GM12878 (cell line): ENCODE measurements around the gene WNK2. TPM values are rescaled to one million over a fixed set of nuclear protein-coding genes. Genes with fewer than 3 reads are reported as not detected.

Source experiments
- ATAC-seq: fragments of 200-7000 bp; cut with Tn5 transposase; 3 replicates; pipeline ENCODE4 v1.9.1; 2020; ENCODE audit warnings: mild to moderate bottlenecking, moderate library complexity
- BruUV-seq: library from RNA; stranded (reverse); fragments of 400-500 nt; replicated peaks from 2 replicates; lab custom pipeline; 2021; lab: Mats Ljungman, UMichigan
- CTCF ChIA-PET: fragments of 300-600 bp; sonication (Branson Sonifier 250); formaldehyde crosslinking; extraction: SDS; loops from one replicate; lab custom pipeline; 2021; ENCODE audit warnings: inconsistent platforms; lab: Yijun Ruan, JAX
- POLR2A ChIA-PET: fragments of 350-600 bp; formaldehyde crosslinking; extraction: SDS; loops from one replicate; lab custom pipeline; 2021; ENCODE audit warnings: inconsistent platforms; lab: Charles Lee
- RAD21 ChIA-PET: fragments of 300-600 bp; sonication (Branson Sonifier 250); formaldehyde crosslinking; loops from one replicate; lab custom pipeline; 2023; ENCODE audit warnings: antibody characterized with exemption; ENCODE audit not compliant: unreplicated experiment; lab: Charles Lee
- SMC1A ChIA-PET: fragments of 300-600 bp; sonication (Branson Sonifier 250); formaldehyde crosslinking; loops from one replicate; lab custom pipeline; 2023; ENCODE audit not compliant: unreplicated experiment, uncharacterized antibody; lab: Charles Lee
- DNase-seq: peaks from one replicate; pipeline ENCODE4 v3.0.0-alpha.2; 2011; ENCODE audit warnings: low read depth, low spot score
- FAIRE-seq: peaks from 3 replicates; lab custom pipeline; 2011; peaks lifted over from hg19 to GRCh38; lab: Jason Lieb, UNC
- H2AFZ ChIP-seq: 2 replicates; pipeline ENCODE4 v1.6.0; 2011; ENCODE audit warnings: low read depth, low read length, control low read depth; ENCODE audit not compliant: control insufficient read depth
- H3K27ac ChIP-seq: 2 replicates; pipeline ENCODE4 v1.5.1; 2011; ENCODE audit warnings: control low read depth; ENCODE audit not compliant: control insufficient read depth, insufficient read depth
- H3K27me3 ChIP-seq, 2 experiments: replicated peaks in 1 of 2; 2 replicates each; pipeline versions ENCODE4 v1.6.0 to v1.6.1; 2011; ENCODE audit warnings: low read length in 1 of 2; ENCODE audit not compliant: control insufficient read depth in 2 of 2, insufficient read depth in 2 of 2
- H3K36me3 ChIP-seq, 2 experiments: 2 replicates each; pipeline ENCODE4 v1.5.1; 2011; ENCODE audit warnings: low read length in 1 of 2; ENCODE audit not compliant: control insufficient read depth in 2 of 2, insufficient read depth in 2 of 2
- H3K4me1 ChIP-seq: 2 replicates; pipeline ENCODE4 v1.6.1; 2011; ENCODE audit warnings: mild to moderate bottlenecking, low read length, moderate library complexity, mixed read lengths; ENCODE audit not compliant: control insufficient read depth, insufficient read depth
- H3K4me2 ChIP-seq: 2 replicates; pipeline ENCODE4 v1.6.0; 2011; ENCODE audit warnings: control low read depth; ENCODE audit not compliant: control insufficient read depth, insufficient read depth
- H3K4me3 ChIP-seq: fragments of 200-600 bp; sonication (generic); 2 replicates; pipeline ENCODE4 v1.5.1; 2016
- H3K79me2 ChIP-seq: 2 replicates; pipeline ENCODE4 v1.6.0; 2011; ENCODE audit warnings: low read length; ENCODE audit not compliant: control insufficient read depth, insufficient read depth
- H3K9ac ChIP-seq: 2 replicates; pipeline ENCODE4 v1.8.0; 2011; ENCODE audit warnings: low read length, control low read depth, mixed read lengths; ENCODE audit not compliant: control insufficient read depth, insufficient read depth
- H3K9me3 ChIP-seq: replicated peaks from 3 replicates; pipeline ENCODE4 v1.5.1; 2011; ENCODE audit warnings: mild to moderate bottlenecking, low read length; ENCODE audit not compliant: control insufficient read depth, insufficient read depth
- H4K20me1 ChIP-seq: 2 replicates; pipeline ENCODE4 v1.6.0; 2011; ENCODE audit not compliant: control insufficient read depth, insufficient read depth
- BCLAF1 ChIP-seq: fragments of 450-650 bp; IDR thresholded peaks from 2 replicates; pipeline ENCODE4 v1.6.1; 2017; ENCODE audit warnings: antibody characterized with exemption, mild to moderate bottlenecking, moderate library complexity
- E4F1 ChIP-seq: fragments of 450-650 bp; IDR thresholded peaks from 2 replicates; pipeline ENCODE4 v1.6.1; 2018; ENCODE audit warnings: borderline replicate concordance, mild to moderate bottlenecking; ENCODE audit not compliant: partially characterized antibody
- IRF4 ChIP-seq: IDR thresholded peaks from 2 replicates; pipeline ENCODE4 v1.6.1; 2011; ENCODE audit warnings: low read depth, low read length
- PBX3 ChIP-seq: IDR thresholded peaks from 2 replicates; pipeline ENCODE4 v1.6.1; 2011; ENCODE audit warnings: mild to moderate bottlenecking, low read depth, low read length, moderate library complexity; ENCODE audit not compliant: insufficient replicate concordance
- TCF3 ChIP-seq: IDR thresholded peaks from 2 replicates; pipeline ENCODE4 v1.6.1; 2012; ENCODE audit warnings: low read depth, mild to moderate bottlenecking, low read length, borderline replicate concordance; ENCODE audit not compliant: insufficient read depth
- ZNF207 ChIP-seq: fragments of 450-650 bp; IDR thresholded peaks from 2 replicates; pipeline ENCODE4 v1.6.1; 2014; ENCODE audit warnings: antibody characterized with exemption, mild to moderate bottlenecking, borderline replicate concordance
- ZNF592 ChIP-seq: fragments of 450-650 bp; IDR thresholded peaks from 2 replicates; pipeline ENCODE4 v1.6.1; 2017; ENCODE audit warnings: mild to moderate bottlenecking, moderate library complexity
- WGBS: methylation state at CpG from one replicate; pipeline ENCODE4 v1.1.6; 2016; ENCODE audit warnings: low lambda C conversion rate; ENCODE audit not compliant: insufficient replicate concordance, insufficient coverage; ENCODE audit errors: missing lambda C conversion rate; 5-methylcytosine and 5-hydroxymethylcytosine counted together
- in situ Hi-C: fragments of 300-500 bp; cut with MboI; formaldehyde crosslinking; loops from 9 replicates; pipeline ENCODE4 v1.14.3; 2018; ENCODE audit warnings: mixed read lengths
- intact Hi-C: fragments of 100-400 bp; cut with micrococcal nuclease; formaldehyde crosslinking; loops from one replicate; pipeline ENCODE4 v1.14.2; 2022; ENCODE audit not compliant: unreplicated experiment
- polyA plus RNA-seq, 11 experiments: library from polyadenylated mRNA; depleted of rRNA in 4 of 11; unstranded in 6 of 11; stranded (reverse) in 5 of 11; fragments of >200 nt; fragmentation: Nextera tagmentation in 4 of 11; fragmentation: Illumina TruSeq in 1 of 11; extraction: Ambion mirVana in 4 of 11; extraction: Trizol in 1 of 11; gene quantifications; 1 replicate in 1 of 11; 2 replicates in 10 of 11; pipeline versions ENCODE4 v1.2.1 to v1.2.3, GENCODE V29; 2011 to 2016; ENCODE audit warnings: inconsistent platforms in 2 of 11, missing spikeins in 2 of 11, low read depth in 1 of 11
- total RNA-seq, 4 experiments: library from RNA; depleted of rRNA in 3 of 4; stranded (reverse); fragments of >200 nt in 3 of 4; fragmentation: Illumina TruSeq in 1 of 4; extraction: Trizol in 1 of 4; gene quantifications; 2 replicates each; pipeline versions ENCODE4 v1.2.1 to v1.2.3, GENCODE V29; 2013 to 2021
- TF ChIP-seq, protein P1 (sequence below): IDR thresholded peaks from 2 replicates; pipeline ENCODE4 v1.6.1; 2012; ENCODE audit warnings: low read depth, low read length, improper control_type of control experiment

WNK2 gene
- total and polyA plus RNA-seq, 10 of the 15 experiments (the other 5 are each of a cell fraction or from before 2014, with no cell fraction given) = 0.15 TPM; not detected in 9

DNA sequence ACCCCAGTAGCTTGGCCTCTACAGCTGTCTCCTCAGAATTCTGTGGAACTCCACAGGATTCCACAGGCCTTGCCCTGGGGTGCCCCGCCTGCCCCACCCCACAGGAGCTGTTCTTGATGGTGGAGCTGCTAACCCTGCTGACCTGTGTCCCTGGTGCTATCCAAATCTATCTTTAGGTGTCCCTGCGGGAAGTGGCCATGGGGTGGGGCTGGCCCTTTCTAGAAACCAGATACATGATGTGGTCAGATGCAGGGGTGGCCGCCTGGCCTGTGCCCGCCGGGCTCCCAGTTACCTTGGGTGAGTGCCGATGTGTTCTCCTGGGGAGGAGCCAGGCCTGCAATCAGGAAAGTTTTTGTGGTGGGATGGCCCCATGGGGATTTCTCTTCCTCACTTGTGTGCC lies 34.2 kb downstream of the WNK2 start (continued):
- TF ChIP-seq, protein P1, sequence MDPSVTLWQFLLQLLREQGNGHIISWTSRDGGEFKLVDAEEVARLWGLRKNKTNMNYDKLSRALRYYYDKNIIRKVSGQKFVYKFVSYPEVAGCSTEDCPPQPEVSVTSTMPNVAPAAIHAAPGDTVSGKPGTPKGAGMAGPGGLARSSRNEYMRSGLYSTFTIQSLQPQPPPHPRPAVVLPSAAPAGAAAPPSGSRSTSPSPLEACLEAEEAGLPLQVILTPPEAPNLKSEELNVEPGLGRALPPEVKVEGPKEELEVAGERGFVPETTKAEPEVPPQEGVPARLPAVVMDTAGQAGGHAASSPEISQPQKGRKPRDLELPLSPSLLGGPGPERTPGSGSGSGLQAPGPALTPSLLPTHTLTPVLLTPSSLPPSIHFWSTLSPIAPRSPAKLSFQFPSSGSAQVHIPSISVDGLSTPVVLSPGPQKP = no peak
- TF ChIP-seq TCF3 (no peak), ZNF592 (no peak)

GRCh38 chr9:93218671-93219420 lies 34.9 kb downstream of the WNK2 start:
- no peaks in the 10 kb centered on the region for H4K20me1 ChIP-seq
- no peak for ATAC-seq
- ChIA-PET SMC1A (no interaction called here), POLR2A (no interaction called here), RAD21 (no interaction called here), CTCF (no interaction called here)
- in situ Hi-C loops = no loop called here
- 17% methylated on average over 11 of the region's 11 CpGs for WGBS
- no peak for DNase-seq
- no peaks in the 10 kb centered on the region for H3K36me3 ChIP-seq
- H3K4me1 ChIP-seq = no peaks in the 10 kb centered on the region
- H3K9ac ChIP-seq = no peak overlapping the region
- BruUV-seq = no TSS peak
- no peak for FAIRE-seq
- no peak overlapping the region for H3K27ac ChIP-seq
- H3K4me3 ChIP-seq = no peak overlapping the region
- no peak overlapping the region for H3K4me2 ChIP-seq
- H3K9me3 ChIP-seq = no peaks in the 10 kb centered on the region; the same call in 1 of the 3 replicates
- H3K27me3 ChIP-seq = no peaks in the 10 kb centered on the region
- no peaks in the 10 kb centered on the region for H3K79me2 ChIP-seq
- intact Hi-C loops = no loop called here
- H2AFZ ChIP-seq = no peak overlapping the region
- TF ChIP-seq E4F1 = no peak
- no peak for TF ChIP-seq IRF4
- no peak for TF ChIP-seq BCLAF1
- no peak for TF ChIP-seq ZNF207
- TF ChIP-seq PBX3 = no peak
